ENCODE results near the gene ACTN2.

Gene ACTN2

GRCh38 chr1:236688705-236689104 lies 2.4 kb downstream of the ACTN2 start:
- DNase-seq = no peak
- in situ Hi-C loops (cut with MboI; ENCODE audit: low pct_unique_long_range_greater_than_20kb, low sequenced_read_pairs) = no loop called here

DNA sequence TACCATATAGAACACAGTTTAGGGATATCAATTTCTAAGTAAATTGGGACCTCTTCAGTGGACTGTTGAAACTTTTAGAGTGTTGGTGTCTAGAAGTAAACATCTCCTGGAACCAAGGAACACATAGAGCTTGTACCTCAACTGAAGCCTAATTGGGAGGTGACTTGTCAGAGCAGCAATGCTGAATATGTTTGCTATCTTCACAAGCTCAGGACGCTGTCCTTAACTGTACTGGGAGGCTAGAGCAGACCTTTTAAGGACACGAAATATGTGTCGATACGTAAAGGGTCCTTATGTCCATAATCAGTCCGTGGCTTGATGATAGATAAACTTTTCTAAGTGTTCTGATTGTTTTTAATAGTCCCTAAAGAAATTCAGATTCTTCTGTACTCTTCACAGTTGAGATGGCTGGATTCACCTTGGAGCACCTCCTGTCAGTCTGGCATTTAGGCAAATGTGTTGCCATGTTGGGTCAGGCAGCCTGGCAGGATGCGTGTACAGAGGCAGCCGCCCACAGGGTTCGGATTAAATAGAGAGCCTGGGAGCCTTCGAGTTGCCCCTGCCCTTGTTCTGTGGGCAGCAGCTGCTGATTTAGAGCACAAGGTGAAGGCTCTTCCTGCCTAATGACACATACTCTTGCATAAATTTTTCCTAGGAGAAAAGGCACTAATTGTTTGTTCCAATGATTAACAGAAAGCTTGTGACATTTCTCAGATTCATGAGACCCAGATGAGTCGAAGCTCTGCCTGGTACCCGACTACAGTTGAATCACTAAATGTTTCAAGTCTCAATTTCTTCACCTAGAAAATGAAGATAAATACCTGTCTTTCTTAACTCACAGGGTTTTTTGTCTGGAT lies 3.6 kb downstream of the ACTN2 start:
- no peak for DNase-seq
- in situ Hi-C loops (cut with MboI; ENCODE audit: low pct_unique_long_range_greater_than_20kb, low sequenced_read_pairs) = no loop called here

GRCh38 chr1:236691348-236691747 lies 5.0 kb downstream of the ACTN2 start:
- DNase-seq = no peak
- in situ Hi-C loops (cut with MboI; ENCODE audit: low pct_unique_long_range_greater_than_20kb, low sequenced_read_pairs) = no loop called here

GRCh38 chr1:236692128-236692527 lies 5.8 kb downstream of the ACTN2 start:
- in situ Hi-C loops (cut with MboI; ENCODE audit: low pct_unique_long_range_greater_than_20kb, low sequenced_read_pairs) = no loop called here
- no peak for DNase-seq

GRCh38 chr1:236692742-236693141 lies 6.4 kb downstream of the ACTN2 start:
- no peak for DNase-seq
- in situ Hi-C loops (cut with MboI; ENCODE audit: low pct_unique_long_range_greater_than_20kb, low sequenced_read_pairs) = no loop called here

DNA sequence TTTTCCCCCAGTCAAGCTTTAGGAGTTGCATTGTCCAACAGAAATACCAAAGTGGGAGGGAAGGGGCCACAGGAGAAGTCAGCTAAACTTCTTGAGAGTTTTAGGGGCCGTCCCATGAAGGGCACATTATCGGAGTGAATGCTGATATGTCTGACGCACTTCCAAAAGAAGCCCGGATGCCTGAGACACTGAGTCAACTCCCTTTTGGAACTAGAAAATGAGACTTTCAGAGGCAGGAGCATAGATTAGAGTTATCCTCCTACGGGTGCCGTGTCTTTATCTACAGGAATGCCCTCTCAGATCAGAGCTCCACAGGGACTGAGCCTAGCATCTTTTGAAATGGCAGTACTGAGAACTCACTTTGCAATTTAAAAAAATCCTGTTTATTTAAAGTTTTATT lies 13.1 kb downstream of the ACTN2 start:
- in situ Hi-C loops (cut with MboI; ENCODE audit: low pct_unique_long_range_greater_than_20kb, low sequenced_read_pairs) = no loop called here
- DNase-seq = no peak

DNA sequence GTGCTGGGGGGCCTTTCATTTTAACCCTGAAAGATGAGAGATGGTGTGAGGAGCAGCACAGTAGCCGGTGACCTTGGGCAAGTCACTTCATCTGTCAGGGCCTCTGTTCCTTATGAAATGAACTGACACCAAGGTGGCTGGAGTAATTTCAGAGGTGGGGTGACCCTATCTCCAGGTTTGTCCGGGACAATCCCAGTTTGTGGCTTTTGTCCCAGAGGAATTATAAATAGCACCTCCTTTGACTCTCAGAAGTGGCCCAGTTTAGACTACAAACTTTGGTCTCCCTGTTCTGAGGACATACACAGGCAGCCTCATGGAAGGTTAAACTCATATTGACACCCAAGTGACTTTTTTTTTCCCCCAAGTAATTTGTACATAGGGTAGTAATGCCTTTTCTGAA lies 14.6 kb downstream of the ACTN2 start:
- no peak for DNase-seq

GRCh38 chr1:236701782-236702181 lies 15.5 kb downstream of the ACTN2 start:
- no peak for DNase-seq
- in situ Hi-C loops (cut with MboI; ENCODE audit: low pct_unique_long_range_greater_than_20kb, low sequenced_read_pairs) = no loop called here

More for the DNA sequence above, 14.6 kb downstream of the ACTN2 start:
- in situ Hi-C loops (cut with MboI; ENCODE audit: low pct_unique_long_range_greater_than_20kb, low sequenced_read_pairs) = no loop called here

GRCh38 chr1:236702791-236703394 lies 16.6 kb downstream of the ACTN2 start:
- DNase-seq = no peak
- in situ Hi-C loops (cut with MboI; ENCODE audit: low pct_unique_long_range_greater_than_20kb, low sequenced_read_pairs) = no loop called here

- DNase-seq = no peak
- in situ Hi-C loops (cut with MboI; ENCODE audit: low pct_unique_long_range_greater_than_20kb, low sequenced_read_pairs) = no loop called here
Measured at GRCh38 chr1:236705771-236706170, 19.5 kb downstream of the ACTN2 start.

DNA sequence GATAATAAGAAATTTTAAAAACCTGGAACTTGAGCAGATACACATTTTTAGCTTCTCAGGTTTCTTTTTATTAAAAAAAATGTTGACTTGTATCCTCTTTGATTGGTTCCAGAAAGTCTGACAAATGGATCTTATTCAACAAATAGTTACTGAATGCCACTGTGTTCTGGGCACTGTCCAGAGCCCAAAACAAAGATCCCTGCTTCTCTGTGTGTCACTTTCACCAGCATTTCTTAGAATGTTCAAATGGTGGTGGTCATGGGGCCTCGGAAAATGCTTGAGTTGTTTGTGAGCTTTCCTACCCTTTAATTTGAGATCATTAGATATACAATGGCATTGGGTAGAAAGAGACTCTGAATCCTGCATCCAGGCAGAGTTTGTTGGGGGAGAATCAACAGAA lies 19.9 kb downstream of the ACTN2 start:
- in situ Hi-C loops (cut with MboI; ENCODE audit: low pct_unique_long_range_greater_than_20kb, low sequenced_read_pairs) = no loop called here
- DNase-seq = no peak

DNA sequence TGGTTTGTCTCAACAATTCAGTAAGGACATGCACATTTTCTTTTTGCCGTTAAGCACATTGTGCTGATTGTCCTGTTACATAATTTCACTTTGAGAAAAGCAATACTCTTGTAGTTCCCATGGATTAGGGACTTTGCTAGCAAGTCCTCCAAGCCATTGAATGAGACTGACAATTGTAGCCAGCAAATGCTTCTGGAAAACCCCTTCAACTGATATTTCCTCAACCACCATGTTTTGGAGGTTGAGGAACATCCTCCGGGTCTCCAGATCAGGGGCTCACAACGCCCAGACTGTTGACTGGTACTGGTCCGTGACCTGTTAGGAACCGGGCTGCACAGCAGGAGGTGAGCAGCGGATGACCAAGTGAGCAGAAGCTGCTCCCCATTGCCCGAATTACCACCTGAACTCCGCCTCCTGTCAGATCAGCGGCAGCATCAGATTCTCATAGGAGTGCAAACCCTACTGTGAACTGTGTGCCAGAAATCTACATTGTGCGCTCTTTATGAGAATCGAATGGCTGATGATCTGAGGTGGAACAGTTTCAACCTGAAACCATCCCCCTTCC lies 24.1 kb downstream of the ACTN2 start:
- no peak for DNase-seq
- in situ Hi-C loops (cut with MboI; ENCODE audit: low pct_unique_long_range_greater_than_20kb, low sequenced_read_pairs) = no loop called here

GRCh38 chr1:236716160-236716559 lies 29.9 kb downstream of the ACTN2 start:
- in situ Hi-C loops (cut with MboI; ENCODE audit: low pct_unique_long_range_greater_than_20kb, low sequenced_read_pairs) = no loop called here
- no peak for DNase-seq

DNA sequence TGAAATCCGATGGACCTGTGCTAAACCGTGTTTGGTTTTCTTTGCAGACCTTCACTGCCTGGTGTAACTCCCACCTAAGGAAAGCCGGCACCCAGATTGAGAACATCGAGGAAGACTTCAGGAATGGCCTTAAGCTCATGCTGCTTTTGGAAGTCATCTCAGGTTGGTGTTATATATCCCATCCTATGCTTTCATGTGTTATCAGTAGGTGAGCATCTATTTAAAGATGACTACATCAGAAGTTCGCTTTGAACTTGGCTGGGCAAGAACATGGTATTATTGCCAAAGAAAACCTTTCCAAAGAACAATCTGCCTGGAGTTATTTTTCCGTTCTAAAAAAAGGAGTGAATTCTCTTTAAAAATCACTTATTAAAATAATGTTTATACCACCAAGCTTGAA lies 31.5 kb downstream of the ACTN2 start:
- no peak for DNase-seq
- in situ Hi-C loops (cut with MboI; ENCODE audit: low pct_unique_long_range_greater_than_20kb, low sequenced_read_pairs) = no loop called here

- in situ Hi-C loops (cut with MboI; ENCODE audit: low pct_unique_long_range_greater_than_20kb, low sequenced_read_pairs) = no loop called here
- DNase-seq = no peak
Measured at GRCh38 chr1:236718328-236718727, 32.0 kb downstream of the ACTN2 start.

DNA sequence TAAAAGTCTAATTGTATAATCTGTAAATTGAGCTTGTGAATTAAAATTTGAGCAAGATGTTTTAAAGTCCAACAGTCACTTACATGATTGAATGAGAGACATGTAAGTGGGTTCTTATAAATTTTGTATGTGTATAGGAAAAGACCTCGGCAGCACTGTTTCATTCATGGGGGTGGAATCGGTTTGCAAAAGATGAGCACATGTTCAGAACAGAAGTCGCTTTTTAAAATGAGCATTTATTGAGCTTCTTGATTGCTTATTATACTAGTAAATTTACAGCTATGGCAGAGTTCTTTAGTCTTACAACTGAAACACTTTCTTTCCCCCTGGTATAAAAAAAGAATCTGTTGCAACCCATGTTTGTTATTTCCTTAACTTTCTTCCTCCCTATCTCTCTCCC lies 33.9 kb downstream of the ACTN2 start:
- no peak for DNase-seq
- in situ Hi-C loops (cut with MboI; ENCODE audit: low pct_unique_long_range_greater_than_20kb, low sequenced_read_pairs) = no loop called here

DNA sequence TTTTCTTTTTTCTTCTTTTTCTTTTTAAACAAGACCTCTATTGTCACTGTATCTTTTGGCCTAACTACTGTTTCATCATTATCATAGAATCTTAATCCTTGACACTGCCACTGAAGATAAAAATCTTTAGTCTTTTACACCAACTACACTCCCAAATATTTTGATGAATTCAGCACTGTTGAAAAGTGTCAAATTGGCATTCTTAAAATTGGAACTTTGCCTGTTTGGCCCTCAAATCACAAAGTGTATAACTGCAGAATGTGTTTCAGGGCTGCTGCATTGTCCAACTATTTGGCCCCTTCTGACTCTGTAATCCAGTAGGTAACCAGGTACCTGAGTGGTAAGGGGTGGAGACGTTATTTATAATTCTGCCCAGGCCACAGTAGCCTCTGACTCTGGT lies 34.3 kb downstream of the ACTN2 start:
- in situ Hi-C loops (cut with MboI; ENCODE audit: low pct_unique_long_range_greater_than_20kb, low sequenced_read_pairs) = no loop called here
- no peak for DNase-seq

- in situ Hi-C loops (cut with MboI; ENCODE audit: low pct_unique_long_range_greater_than_20kb, low sequenced_read_pairs) = no loop called here
Measured at GRCh38 chr1:236724049-236724448, 37.8 kb downstream of the ACTN2 start.

DNA sequence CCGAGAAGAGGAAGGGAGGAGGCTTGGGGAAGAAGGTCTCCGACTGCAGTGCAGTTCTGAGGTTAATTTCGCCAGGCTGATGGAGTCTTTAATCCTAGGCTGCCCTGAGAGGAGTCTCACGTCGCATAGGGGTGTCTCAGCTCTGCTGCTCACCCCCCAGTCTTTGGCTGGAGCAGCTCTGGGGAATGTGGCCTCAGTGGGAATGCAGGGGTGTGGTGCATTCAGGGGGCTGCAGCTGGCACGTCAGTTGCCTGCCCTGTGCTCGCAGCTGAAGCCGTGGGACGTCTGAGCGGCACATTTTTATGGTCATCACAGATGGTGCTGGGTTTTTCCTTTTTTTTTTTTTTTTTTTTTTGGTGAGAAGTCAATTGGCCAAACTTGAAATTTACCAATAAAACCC lies 38.2 kb downstream of the ACTN2 start:
- no peak for DNase-seq
- in situ Hi-C loops (cut with MboI; ENCODE audit: low pct_unique_long_range_greater_than_20kb, low sequenced_read_pairs) = no loop called here

More at GRCh38 chr1:236724049-236724448, 37.8 kb downstream of the ACTN2 start:
- DNase-seq = no peak

- in situ Hi-C loops (cut with MboI; ENCODE audit: low pct_unique_long_range_greater_than_20kb, low sequenced_read_pairs) = no loop called here
- no peak for DNase-seq
Measured at GRCh38 chr1:236725668-236726067, 39.4 kb downstream of the ACTN2 start.

Data from KBM-7 (cell line).